NT2/D1 (cell line): ENCODE data around the gene PRKG1.

Experiments used
- YY1 ChIP-seq: IDR thresholded peaks from 2 replicates; pipeline ENCODE4 v1.6.1; 2011; ENCODE audit not compliant: insufficient read length, insufficient read depth
- ZNF274 ChIP-seq: IDR thresholded peaks from 2 replicates; pipeline ENCODE4 v1.6.1; 2011; ENCODE audit warnings: mild to moderate bottlenecking, low read depth, low read length

GRCh38 chr10:51783941-51784340, 709.7 kb downstream of the PRKG1 start:
- TF ChIP-seq ZNF274 (no peak), YY1 (no peak)
